WTC11 (cell line): ENCODE measurements around the gene KCNT2. TPM values are rescaled to one million over a fixed set of nuclear protein-coding genes. Genes with fewer than 3 reads are reported as not detected.

Source experiments
- ATAC-seq: fragments of 200-7000 bp; cut with Tn5 transposase; 2 replicates; pipeline ENCODE4 v1.10.0; 2021; ENCODE audit warnings: mild to moderate bottlenecking, moderate library complexity
- CTCF ChIA-PET: fragments of 300-600 bp; sonication (Branson Sonifier 250); formaldehyde crosslinking; loops from one replicate; lab custom pipeline; 2021; ENCODE audit warnings: antibody characterized with exemption; lab: Charles Lee
- POLR2A ChIA-PET: fragments of 350-600 bp; sonication (Branson Sonifier 250); formaldehyde crosslinking; loops from one replicate; lab custom pipeline; 2021; ENCODE audit warnings: antibody characterized with exemption; lab: Charles Lee
- DNase-seq: peaks from one replicate; pipeline ENCODE4 v3.0.0; 2021; ENCODE audit warnings: low spot score
- H3K27ac Mint-ChIP-seq: 2 replicates; pipeline ENCODE4 v1.8.0; 2021; ENCODE audit warnings: mixed read lengths
- H3K27me3 Mint-ChIP-seq: 2 replicates; pipeline ENCODE4 v1.8.0; 2021; ENCODE audit warnings: low read depth, mild to moderate bottlenecking, moderate library complexity, mixed read lengths
- H3K36me3 Mint-ChIP-seq: 2 replicates; pipeline ENCODE4 v1.8.0; 2021; ENCODE audit warnings: mixed read lengths
- H3K4me1 Mint-ChIP-seq: 2 replicates; pipeline ENCODE4 v1.8.0; 2022; ENCODE audit warnings: mixed read lengths
- H3K4me3 Mint-ChIP-seq: 2 replicates; pipeline ENCODE4 v1.8.0; 2021; ENCODE audit warnings: mild to moderate bottlenecking, moderate library complexity, mixed read lengths
- H3K9me3 Mint-ChIP-seq: 2 replicates; pipeline ENCODE4 v1.8.0; 2021; ENCODE audit warnings: mixed read lengths
- CBFB ChIP-seq: sonication (generic); formaldehyde crosslinking; IDR thresholded peaks from 2 replicates; pipeline ENCODE4 v1.8.1; 2022; ENCODE audit warnings: mild to moderate bottlenecking, low read depth, missing genetic modification reagents
- ELF4 ChIP-seq: sonication (generic); formaldehyde crosslinking; IDR thresholded peaks from 2 replicates; pipeline ENCODE4 v1.8.1; 2022; ENCODE audit warnings: low read depth, mild to moderate bottlenecking, moderate library complexity, missing genetic modification reagents
- GABPB1 ChIP-seq: sonication (generic); formaldehyde crosslinking; IDR thresholded peaks from 2 replicates; pipeline ENCODE4 v1.8.1; 2023; ENCODE audit warnings: mild to moderate bottlenecking, missing genetic modification reagents
- OVOL2 ChIP-seq: fragments of 250-450 bp; sonication (Bioruptor Pico); IDR thresholded peaks from 2 replicates; pipeline ENCODE4 v1.9.0; 2021; ENCODE audit warnings: mild to moderate bottlenecking, borderline replicate concordance
- PREB ChIP-seq: sonication (generic); formaldehyde crosslinking; IDR thresholded peaks from 2 replicates; pipeline ENCODE4 v1.8.1; 2022; ENCODE audit warnings: mild to moderate bottlenecking, missing genetic modification reagents, moderate library complexity, borderline replicate concordance
- PRRX2 ChIP-seq: fragments of 250-450 bp; sonication (Bioruptor Pico); IDR thresholded peaks from 2 replicates; pipeline ENCODE4 v1.8.0; 2021; ENCODE audit warnings: mild to moderate bottlenecking
- SMAD3 ChIP-seq: sonication (generic); formaldehyde crosslinking; IDR thresholded peaks from 2 replicates; pipeline ENCODE4 v1.8.0; 2022; ENCODE audit warnings: missing genetic modification reagents, mild to moderate bottlenecking, borderline replicate concordance
- ZNF138 ChIP-seq: sonication (generic); formaldehyde crosslinking; conservative IDR thresholded peaks from 2 replicates; pipeline ENCODE4 v1.8.1; 2022; ENCODE audit warnings: mild to moderate bottlenecking, moderate library complexity, missing genetic modification reagents
- ZNF263 ChIP-seq: sonication (generic); formaldehyde crosslinking; IDR thresholded peaks from 2 replicates; pipeline ENCODE4 v1.8.1; 2022; ENCODE audit warnings: low read depth, mild to moderate bottlenecking, moderate library complexity, missing genetic modification reagents
- ZNF317 ChIP-seq: sonication (generic); formaldehyde crosslinking; IDR thresholded peaks from 2 replicates; pipeline ENCODE4 v1.8.1; 2023; ENCODE audit warnings: low read depth, mild to moderate bottlenecking, moderate library complexity, missing genetic modification reagents, borderline replicate concordance
- ZNF416 ChIP-seq: fragments of 250-450 bp; sonication (Bioruptor Pico); IDR thresholded peaks from 2 replicates; pipeline ENCODE4 v1.9.0; 2021; ENCODE audit warnings: mild to moderate bottlenecking, inconsistent platforms
- ZNF512 ChIP-seq: sonication (generic); formaldehyde crosslinking; IDR thresholded peaks from 2 replicates; pipeline ENCODE4 v1.8.1; 2022; ENCODE audit warnings: missing genetic modification reagents, borderline replicate concordance
- ZNF532 ChIP-seq: fragments of 250-450 bp; sonication (Bioruptor Pico); IDR thresholded peaks from 2 replicates; pipeline ENCODE4 v1.9.0; 2021; ENCODE audit warnings: mild to moderate bottlenecking, borderline replicate concordance
- total RNA-seq: library from RNA; stranded (reverse); gene quantifications from 3 replicates; pipeline ENCODE4 v1.2.3, GENCODE V29; 2021
- TF ChIP-seq, protein P1 (sequence below): fragments of 250-450 bp; sonication (Bioruptor Pico); IDR thresholded peaks from 2 replicates; pipeline ENCODE4 v1.9.0; 2021; ENCODE audit warnings: mild to moderate bottlenecking
- TF ChIP-seq, protein P2 (sequence below): sonication (generic); formaldehyde crosslinking; conservative IDR thresholded peaks from 2 replicates; pipeline ENCODE4 v1.8.1; 2023; ENCODE audit warnings: mild to moderate bottlenecking, low read depth, missing genetic modification reagents, moderate library complexity
- TF ChIP-seq, protein P3 (sequence below): sonication (generic); formaldehyde crosslinking; IDR thresholded peaks from 2 replicates; pipeline ENCODE4 v1.8.1; 2023; ENCODE audit warnings: mild to moderate bottlenecking, missing genetic modification reagents, moderate library complexity
- TF ChIP-seq, protein P4 (sequence below): fragments of 250-450 bp; sonication (Bioruptor Pico); IDR thresholded peaks from 2 replicates; pipeline ENCODE4 v2.1.2; 2022; ENCODE audit warnings: mild to moderate bottlenecking, moderate library complexity

The KCNT2 gene
- total RNA-seq, 1 experiment from 2014 or later = 11.6 TPM

- CTCF ChIA-PET = no interaction called here
- no peak for DNase-seq
- POLR2A ChIA-PET = no interaction called here
- Mint-ChIP-seq H3K36me3 (no peaks in the 10 kb centered on the region), H3K9me3 (no peaks in the 10 kb centered on the region), H3K4me3 (no peak overlapping the region), H3K27me3 (no peaks in the 10 kb centered on the region), H3K27ac (0 out of 2 replicates have a peak overlapping the region, but pooled peaks have one; percentile 24), H3K4me1 (peaks cover 29% of the 10 kb centered on the region)
- no peak for TF ChIP-seq ZNF317 (CRISPR knock-in tag)
- TF ChIP-seq CBFB (CRISPR knock-in tag) = no peak
- TF ChIP-seq, protein P1, sequence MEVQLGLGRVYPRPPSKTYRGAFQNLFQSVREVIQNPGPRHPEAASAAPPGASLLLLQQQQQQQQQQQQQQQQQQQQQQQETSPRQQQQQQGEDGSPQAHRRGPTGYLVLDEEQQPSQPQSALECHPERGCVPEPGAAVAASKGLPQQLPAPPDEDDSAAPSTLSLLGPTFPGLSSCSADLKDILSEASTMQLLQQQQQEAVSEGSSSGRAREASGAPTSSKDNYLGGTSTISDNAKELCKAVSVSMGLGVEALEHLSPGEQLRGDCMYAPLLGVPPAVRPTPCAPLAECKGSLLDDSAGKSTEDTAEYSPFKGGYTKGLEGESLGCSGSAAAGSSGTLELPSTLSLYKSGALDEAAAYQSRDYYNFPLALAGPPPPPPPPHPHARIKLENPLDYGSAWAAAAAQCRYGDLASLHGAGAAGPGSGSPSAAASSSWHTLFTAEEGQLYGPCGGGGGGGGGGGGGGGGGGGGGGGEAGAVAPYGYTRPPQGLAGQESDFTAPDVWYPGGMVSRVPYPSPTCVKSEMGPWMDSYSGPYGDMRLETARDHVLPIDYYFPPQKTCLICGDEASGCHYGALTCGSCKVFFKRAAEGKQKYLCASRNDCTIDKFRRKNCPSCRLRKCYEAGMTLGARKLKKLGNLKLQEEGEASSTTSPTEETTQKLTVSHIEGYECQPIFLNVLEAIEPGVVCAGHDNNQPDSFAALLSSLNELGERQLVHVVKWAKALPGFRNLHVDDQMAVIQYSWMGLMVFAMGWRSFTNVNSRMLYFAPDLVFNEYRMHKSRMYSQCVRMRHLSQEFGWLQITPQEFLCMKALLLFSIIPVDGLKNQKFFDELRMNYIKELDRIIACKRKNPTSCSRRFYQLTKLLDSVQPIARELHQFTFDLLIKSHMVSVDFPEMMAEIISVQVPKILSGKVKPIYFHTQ (CRISPR knock-in tag) = no peak
- TF ChIP-seq ZNF512 (CRISPR knock-in tag) = no peak
- TF ChIP-seq, protein P2, sequence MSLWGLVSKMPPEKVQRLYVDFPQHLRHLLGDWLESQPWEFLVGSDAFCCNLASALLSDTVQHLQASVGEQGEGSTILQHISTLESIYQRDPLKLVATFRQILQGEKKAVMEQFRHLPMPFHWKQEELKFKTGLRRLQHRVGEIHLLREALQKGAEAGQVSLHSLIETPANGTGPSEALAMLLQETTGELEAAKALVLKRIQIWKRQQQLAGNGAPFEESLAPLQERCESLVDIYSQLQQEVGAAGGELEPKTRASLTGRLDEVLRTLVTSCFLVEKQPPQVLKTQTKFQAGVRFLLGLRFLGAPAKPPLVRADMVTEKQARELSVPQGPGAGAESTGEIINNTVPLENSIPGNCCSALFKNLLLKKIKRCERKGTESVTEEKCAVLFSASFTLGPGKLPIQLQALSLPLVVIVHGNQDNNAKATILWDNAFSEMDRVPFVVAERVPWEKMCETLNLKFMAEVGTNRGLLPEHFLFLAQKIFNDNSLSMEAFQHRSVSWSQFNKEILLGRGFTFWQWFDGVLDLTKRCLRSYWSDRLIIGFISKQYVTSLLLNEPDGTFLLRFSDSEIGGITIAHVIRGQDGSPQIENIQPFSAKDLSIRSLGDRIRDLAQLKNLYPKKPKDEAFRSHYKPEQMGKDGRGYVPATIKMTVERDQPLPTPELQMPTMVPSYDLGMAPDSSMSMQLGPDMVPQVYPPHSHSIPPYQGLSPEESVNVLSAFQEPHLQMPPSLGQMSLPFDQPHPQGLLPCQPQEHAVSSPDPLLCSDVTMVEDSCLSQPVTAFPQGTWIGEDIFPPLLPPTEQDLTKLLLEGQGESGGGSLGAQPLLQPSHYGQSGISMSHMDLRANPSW = no peak
- TF ChIP-seq PRRX2 = no peak
- TF ChIP-seq SMAD3 (CRISPR knock-in tag) = no peak
- TF ChIP-seq ZNF263 = no peak
- TF ChIP-seq GABPB1 (CRISPR knock-in tag) = no peak
- TF ChIP-seq, protein P3, sequence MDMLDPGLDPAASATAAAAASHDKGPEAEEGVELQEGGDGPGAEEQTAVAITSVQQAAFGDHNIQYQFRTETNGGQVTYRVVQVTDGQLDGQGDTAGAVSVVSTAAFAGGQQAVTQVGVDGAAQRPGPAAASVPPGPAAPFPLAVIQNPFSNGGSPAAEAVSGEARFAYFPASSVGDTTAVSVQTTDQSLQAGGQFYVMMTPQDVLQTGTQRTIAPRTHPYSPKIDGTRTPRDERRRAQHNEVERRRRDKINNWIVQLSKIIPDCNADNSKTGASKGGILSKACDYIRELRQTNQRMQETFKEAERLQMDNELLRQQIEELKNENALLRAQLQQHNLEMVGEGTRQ (CRISPR knock-in tag) = no peak
- TF ChIP-seq, protein P4, sequence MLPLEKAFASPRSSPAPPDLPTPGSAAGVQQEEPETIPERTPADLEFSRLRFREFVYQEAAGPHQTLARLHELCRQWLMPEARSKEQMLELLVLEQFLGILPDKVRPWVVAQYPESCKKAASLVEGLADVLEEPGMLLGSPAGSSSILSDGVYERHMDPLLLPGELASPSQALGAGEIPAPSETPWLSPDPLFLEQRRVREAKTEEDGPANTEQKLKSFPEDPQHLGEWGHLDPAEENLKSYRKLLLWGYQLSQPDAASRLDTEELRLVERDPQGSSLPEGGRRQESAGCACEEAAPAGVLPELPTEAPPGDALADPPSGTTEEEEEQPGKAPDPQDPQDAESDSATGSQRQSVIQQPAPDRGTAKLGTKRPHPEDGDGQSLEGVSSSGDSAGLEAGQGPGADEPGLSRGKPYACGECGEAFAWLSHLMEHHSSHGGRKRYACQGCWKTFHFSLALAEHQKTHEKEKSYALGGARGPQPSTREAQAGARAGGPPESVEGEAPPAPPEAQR (CRISPR knock-in tag) = no peak
- TF ChIP-seq ZNF416 = no peak
- no peak for TF ChIP-seq ZNF138
- no peak for ATAC-seq
These were observed 204.2 kb downstream of the KCNT2 start for GRCh38 chr1:196403803-196404690.

DNA sequence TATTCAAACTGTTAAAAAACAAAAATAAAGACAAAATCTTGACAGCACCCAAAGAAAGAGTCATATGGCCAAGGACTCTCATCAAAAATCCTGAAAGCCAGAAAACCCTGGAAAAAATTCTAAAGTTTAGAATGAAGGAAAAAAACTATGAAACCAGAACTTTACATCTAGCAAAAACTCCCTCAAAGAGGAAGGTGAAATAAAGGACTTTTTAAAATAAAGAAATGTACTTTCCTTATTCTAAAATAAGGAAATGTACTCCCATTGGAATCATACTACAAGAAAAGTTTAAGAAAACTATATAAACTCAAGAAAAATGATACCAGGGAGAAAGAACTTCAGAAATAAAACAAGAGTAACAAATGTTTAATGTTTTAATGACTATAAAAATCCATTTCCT is 206.3 kb downstream of the KCNT2 start:
- Mint-ChIP-seq H3K4me3 (no peak overlapping the region), H3K4me1 (peaks cover 23% of the 10 kb centered on the region), H3K27me3 (no peaks in the 10 kb centered on the region), H3K36me3 (no peaks in the 10 kb centered on the region), H3K9me3 (no peaks in the 10 kb centered on the region), H3K27ac (no peak overlapping the region)
- DNase-seq (no peak), ATAC-seq (no peak)
- ChIA-PET POLR2A (no interaction called here), CTCF (no interaction called here)
- TF ChIP-seq PREB (CRISPR knock-in tag) (no peak), CBFB (CRISPR knock-in tag) (no peak), ZNF532 (CRISPR knock-in tag) (no peak), OVOL2 (CRISPR knock-in tag) (no peak), ELF4 (CRISPR knock-in tag) (no peak)
